Fibroblast of the conjunctiva (primary cell): Measurements from ENCODE around the gene PCDHGC4.

Experiments
- DNase-seq: peaks from one replicate; pipeline ENCODE4 v3.0.0-alpha.2; 2010; ENCODE audit warnings: low read depth

The PCDHGC4 gene

DNA sequence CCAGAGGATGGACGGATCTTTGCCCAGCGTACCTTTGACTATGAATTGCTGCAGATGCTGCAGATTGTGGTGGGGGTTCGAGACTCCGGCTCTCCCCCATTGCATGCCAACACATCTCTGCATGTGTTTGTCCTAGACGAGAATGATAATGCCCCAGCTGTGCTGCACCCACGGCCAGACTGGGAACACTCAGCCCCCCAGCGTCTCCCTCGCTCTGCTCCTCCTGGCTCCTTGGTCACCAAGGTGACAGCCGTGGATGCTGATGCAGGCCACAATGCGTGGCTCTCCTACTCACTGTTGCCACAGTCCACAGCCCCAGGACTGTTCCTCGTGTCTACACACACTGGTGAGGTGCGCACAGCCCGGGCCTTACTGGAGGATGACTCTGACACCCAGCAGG is 5.9 kb downstream of the PCDHGC4 start:
- no peak for DNase-seq

DNA sequence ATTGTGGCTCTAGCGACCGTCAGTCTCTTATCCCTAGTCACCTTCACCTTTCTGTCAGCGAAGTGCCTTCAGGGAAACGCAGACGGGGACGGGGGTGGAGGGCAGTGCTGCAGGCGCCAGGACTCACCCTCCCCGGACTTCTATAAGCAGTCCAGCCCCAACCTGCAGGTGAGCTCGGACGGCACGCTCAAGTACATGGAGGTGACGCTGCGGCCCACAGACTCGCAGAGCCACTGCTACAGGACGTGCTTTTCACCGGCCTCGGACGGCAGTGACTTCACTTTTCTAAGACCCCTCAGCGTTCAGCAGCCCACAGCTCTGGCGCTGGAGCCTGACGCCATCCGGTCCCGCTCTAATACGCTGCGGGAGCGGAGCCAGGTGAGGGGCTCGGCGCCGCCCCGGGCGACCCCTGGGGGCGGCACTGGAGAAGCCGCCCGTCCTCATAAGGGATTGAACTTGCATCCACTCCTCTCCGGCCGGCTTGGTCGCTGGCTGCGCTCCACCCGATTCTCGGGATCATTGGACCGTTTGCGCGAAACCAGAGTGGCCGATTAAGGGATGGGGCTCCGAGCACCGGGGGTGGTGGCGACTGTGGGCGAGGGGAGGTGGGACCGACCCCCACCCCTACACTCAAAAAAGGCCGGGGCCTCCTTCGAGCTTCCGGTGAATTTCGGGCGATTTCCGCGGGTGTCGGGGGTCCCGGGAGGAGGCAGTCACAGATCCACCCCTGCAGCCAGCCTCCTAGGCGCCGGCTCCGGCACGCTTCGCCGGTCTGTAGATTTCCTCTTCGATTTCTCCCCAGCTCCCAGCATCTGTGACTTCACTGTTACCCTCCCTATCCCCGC is 6.7 kb downstream of the PCDHGC4 start:
- no peak for DNase-seq

DNA sequence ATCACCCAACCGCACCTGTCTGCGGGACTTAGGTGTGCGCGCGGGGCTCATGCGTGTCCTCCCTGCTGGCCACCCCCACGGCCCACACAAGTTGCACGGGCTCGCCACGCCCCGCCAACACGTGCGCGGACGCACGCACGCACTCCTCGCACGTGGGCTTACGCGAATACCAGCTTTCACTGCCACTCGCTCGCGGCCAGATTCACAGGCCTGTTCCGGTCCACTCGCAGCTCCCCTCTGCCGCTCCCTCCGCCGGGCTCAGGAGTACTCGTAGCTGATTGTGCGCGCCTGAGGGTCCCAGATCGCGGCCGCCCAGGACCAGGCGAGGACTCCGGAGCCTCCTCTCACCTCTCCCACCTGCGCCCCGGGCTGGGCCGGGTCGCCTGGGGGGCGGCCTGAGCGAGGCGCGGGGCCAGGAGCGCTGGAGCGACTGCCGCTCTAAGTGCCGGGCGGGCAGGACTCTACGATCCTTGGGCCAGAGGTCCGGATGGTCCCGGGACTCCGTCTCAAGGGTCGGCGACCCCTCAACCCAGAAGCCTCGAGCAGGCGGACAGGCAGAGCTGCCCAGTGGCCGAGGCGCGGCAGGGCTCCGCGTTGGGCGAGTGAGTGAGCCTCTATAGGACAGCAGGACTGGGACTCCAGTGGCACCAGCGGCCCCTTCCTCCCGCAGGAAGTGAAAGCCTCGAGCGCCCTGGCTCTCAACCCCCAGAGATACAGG is 7.5 kb downstream of the PCDHGC4 start:
- no peak for DNase-seq

DNA sequence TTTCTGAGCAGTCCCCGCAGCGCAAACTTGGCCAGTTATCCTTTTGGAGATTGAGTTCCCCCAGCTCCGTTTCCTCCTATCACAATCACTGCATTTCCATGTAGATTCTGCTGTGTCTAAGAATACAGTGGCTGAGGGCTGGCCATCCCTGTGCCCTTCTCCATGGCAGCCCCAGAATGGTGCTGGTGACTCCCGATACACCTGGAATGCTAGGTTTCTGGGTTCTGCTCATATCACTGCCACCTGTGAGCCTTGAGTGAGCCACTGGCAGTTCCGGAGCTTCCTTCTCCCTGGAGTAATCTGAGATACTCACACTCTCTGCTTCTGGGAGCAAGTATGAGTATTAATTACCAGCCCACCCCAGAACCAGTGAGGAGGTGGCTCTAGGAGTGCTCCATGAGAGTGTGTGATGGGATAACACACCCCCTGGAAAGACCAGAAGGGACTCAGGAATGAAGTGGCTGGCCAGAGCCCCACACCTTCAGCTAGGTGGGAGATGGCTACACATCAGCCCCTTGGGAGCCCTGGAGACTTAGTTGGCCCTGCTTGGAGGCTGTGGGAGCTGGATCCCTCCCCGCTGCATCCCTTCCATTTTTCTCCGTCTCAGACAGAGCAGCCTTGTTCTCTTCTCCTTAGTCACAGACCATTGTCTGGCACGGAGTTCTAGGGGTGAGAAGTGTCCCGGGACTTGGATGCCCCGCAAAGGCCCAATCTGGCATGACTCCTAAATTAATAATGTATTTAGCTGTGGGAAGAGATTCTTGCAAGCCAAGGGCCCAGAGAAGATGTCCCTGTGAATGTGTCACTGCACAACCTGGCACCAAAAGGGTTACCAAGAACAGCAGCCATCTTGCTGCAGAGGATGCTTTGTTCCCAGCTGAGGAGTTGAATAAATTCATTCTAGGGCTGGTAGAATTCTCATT is 8.9 kb downstream of the PCDHGC4 start:
- DNase-seq: no peak

DNA sequence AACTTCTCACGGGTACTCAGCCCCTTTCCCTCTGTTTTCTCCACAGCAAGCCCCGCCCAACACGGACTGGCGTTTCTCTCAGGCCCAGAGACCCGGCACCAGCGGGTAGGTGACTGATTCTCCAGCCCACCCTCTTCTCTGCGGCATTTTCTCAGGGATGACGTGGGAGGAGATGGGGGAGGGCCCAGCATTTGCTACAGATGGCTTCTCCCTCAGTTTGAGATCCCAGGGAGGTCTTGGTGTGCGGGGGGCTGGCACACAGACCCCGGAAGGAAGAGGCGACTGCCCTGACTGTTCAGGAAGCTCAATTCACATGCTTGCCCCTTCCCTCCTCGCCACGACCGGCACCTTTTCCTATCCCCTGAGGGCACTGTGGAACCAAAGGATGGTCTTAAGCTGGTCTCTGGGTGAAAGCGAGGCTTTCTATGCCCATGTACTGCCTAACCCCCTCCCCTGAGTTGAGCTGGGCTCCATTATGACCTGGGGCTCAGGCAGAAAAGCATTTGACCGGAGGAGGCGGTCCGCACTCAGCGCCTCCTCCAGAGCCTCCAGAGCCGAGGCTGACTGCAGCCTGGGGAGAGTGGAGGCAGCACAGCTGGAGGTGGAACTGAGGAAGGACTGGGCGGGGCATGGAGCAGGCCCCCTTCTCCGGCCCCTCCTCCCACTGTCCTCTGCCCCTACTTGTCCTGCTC is 10.1 kb downstream of the PCDHGC4 start:
- DNase-seq: no peak

DNA sequence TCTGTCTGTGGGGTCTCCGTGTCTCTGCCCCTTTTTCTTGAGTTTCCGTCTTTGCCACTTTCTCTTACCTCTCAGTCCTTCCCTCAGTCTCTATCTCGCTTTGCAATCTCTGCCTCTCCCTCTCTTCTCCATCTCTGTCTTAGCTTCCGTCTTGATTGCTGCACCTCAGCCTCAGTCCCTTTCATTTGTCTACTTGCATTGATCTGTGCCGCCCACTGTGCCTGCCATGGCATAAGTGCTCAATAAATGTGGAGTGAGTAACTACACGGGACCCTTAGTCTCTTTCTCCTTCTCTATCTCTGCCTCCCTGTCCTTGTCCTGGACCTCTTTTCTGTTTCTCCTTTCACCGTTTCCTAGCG is 10.6 kb downstream of the PCDHGC4 start:
- DNase-seq: no peak

DNA sequence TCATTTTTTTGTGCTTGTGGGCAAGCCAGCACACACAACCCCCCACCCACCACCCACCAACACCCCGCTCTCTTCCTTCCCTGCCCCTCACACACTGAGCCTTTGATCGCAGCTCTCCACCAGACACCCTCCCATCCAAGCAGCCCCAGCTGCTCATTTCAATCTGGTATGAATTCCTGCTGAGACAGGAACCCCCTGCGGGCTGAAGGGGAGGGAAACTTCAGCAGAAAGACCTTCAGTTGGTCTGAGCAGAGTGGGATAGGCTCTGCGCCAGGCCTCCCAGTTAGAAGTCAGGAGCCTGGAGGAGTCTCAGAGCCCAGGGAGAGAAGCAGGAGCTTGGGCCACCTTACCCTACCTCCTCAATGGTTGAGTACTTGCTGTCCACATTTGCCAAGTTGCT is 11.2 kb downstream of the PCDHGC4 start:
- no peak for DNase-seq

DNA sequence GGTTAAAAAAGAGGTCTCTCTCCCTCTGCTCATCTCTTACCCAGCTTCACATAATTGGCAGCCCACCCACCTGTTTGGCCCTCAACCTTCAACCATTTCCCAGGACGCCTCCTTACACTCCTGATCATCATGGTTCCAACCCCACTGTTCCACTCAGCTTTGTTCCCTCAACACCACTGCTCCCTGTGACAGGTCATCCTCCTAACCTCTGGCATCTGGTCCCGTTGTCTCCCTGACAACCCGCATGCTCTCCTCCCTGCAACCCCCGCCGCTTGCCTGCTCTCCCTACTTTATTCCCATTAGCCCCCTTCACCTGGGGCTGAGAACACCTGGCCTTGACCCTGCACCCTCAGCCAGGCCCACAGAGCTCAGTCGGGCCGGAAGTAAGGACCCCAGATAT is 16.9 kb downstream of the PCDHGC4 start:
- DNase-seq: no peak

DNA sequence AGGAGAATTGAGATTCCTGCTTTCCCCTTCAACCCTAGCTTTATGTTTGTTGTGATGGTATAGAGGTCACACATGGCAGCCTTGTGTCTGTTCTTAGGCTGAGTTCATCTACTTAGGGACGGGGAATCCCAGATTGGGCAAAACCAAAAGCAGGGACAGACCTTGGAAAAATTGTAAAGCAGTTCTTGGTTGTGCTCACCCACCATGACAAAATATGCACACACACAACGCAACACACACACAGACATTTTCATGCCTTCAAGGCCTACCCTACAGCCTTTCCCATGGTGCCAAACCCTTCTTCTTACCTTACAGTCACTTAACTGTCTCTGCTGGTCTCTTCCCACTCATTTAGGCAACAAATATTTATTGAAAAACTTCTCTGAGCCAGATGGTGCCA is 18.9 kb downstream of the PCDHGC4 start:
- DNase-seq: no peak

DNA sequence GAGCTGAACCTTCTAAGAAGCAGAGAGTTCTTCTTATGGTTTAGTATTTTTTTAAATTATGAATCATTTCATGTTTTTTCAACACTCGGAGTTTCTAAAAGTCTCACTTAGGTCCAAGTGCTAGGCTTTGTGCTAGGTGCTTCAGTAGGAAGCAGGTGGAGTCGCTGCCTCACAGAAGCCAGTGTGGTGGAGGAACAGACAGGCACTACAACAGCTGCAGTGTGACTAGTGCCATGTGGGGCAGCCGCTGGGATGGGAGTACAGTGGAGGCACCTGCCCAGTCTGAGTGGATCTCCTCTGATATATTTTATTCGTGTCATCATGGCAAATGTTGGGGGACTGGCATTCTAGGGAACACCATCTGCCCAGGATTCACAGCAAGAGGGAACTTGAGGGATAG is 19.4 kb downstream of the PCDHGC4 start:
- no peak for DNase-seq

DNA sequence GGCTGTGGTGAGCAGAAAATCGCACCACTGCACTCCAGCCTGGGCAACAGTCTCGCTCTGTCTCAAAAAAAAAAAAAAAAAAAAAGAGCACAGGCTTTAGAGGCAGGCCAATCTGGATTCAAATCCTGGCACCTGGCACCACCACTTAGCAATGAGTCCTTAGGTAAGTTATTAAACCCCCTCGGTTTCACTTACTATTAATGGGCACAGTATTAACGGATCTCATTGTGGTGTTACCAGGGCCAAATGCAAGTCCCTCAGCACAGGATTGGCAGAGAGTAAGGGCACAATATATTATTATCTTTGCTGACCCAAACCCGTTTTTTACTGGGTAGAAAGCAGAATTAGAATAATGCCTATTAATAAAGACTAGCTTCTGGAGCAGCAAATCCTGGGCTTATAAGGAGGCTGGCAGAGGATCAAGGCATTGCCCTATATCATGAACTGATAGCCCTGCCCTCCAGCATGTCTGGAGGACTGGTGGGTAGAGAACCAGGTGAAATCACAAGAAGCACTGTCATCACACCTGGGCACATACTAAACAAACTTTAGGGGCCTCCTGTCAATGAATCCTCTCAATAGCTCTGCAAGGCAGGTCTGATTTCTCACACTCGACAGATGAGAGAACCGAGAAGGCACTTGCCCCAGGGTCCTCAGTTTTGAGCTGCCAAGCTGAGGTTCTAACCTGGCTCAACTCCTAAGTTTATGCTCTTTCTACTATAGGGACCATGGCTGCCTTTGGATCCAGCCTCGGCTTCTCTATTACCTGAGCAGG is 21.7 kb downstream of the PCDHGC4 start:
- DNase-seq: no peak

DNA sequence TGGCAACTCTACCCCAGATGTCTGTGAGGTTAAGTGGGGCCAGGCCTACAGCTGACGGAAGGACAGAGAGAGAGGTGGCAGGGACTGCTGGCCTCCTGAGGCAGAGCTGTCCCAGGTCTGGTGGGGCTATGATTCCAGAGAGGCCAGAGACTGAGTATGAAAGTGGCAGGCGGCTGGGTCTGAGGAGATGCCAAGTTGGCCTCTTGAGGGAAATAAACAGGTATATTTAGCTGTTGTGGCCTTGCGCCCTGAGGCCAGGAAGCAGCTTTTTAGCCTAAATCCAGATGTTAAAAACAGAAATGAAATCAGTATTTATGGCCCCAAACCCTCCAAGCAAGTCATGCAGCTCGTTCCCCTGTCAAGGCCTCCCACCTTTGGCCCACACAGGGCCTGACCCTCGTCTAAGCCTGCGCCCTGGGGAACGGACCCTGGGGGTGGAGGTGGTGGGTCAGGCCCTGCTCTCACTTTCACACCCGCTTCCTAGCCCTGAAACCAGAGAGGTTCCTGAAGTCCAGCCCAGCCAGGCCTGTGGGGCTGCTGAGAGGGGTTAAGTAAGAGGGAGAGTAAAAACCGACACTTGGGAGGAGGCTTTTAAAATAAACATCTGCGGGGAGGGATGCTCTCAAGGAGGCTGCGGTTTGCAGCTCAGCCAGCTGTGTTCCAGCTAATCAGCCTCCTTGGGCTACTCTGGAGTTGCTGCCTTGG is 22.7 kb downstream of the PCDHGC4 start:
- peak; percentile 82 for DNase-seq

DNA sequence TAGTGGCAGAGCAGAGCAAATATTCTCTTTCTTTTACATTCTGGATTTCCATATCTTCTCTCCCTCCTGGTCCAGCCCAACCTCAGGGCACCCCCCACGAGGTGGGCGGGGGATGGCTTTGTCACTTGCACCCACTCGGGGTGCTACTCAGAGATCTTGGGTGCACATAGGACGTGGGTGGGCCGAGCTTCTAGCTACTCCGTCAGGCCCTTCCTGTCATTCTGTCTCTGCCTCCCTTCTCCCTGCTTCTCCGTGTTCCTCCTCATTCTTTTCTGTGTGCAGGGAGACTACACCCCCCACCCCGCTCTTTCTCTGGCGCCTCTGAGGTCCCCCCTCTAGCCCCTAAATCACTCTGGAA is 23.6 kb downstream of the PCDHGC4 start:
- DNase-seq: no peak

DNA sequence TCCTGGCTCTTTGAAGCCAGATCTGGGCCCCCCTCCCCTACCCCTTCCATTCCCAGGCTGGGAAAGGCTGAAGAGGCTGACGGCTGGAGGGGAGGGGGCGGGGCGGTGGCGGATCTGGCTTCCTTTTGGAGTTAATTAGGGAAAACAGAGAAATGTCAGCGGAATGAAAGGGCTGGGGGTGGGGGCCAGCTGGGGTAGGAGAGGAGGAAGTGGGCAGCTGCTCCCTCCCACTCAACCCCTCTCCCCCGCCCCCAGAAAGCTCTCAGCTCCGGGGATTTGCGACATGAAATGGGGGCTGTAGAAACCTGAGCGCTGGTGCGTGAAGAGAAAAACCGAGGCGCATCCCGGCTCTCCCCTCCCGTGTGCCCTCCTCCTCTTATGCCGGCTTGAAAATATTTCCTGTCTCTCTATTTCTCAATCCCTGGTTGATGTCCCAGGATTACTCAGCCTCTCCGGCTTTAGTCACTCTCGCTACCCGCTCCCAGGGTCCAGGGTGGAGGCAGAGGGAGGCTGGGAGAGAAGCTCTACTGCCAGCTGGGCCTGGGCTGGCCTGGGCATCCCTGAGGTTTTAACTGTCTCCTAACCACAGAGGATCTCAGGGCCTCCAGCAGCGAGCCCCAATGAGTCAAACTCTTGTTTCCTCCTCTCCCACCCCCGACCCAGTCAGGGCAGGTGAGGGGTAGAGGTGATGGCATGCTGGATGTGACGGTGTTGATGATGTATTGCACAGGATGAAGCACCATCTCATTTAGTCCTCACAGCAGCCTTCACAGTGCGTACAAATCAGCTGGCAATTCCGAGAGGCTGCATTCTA is 24.2 kb downstream of the PCDHGC4 start:
- DNase-seq: peak; percentile 88

DNA sequence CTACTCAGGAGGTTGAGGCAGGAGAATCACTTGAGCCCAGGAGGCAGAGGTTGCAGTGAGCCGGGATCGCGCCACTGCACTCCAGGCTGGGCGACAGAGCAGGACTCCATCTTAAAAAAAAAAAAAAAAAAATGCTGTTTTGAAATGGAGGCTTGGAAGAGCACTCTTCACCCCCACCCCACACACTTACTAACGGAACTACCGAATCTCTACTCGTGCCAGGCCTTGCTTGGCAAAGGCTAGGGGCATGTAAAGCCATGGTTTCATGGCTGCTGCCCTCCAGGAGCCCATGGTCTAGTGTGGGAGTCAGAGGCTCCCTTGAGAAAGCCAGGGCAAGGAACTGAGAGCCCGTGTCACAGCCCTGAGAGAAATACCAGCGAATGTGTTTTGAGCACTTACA is 25.3 kb downstream of the PCDHGC4 start:
- DNase-seq: no peak

DNA sequence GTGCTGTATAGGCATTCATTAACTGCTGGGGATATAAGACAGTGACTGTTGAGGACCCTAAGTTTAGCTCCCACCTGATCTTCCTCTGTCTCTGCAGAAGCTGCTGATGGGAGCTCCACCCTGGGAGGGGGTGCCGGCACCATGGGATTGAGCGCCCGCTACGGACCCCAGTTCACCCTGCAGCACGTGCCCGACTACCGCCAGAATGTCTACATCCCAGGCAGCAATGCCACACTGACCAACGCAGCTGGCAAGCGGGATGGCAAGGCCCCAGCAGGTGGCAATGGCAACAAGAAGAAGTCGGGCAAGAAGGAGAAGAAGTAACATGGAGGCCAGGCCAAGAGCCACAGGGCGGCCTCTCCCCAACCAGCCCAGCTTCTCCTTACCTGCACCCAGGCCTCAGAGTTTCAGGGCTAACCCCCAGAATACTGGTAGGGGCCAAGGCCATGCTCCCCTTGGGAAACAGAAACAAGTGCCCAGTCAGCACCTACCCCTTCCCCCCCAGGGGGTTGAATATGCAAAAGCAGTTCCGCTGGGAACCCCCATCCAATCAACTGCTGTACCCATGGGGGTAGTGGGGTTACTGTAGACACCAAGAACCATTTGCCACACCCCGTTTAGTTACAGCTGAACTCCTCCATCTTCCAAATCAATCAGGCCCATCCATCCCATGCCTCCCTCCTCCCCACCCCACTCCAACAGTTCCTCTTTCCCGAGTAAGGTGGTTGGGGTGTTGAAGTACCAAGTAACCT is 26.2 kb downstream of the PCDHGC4 start:
- no peak for DNase-seq

DNA sequence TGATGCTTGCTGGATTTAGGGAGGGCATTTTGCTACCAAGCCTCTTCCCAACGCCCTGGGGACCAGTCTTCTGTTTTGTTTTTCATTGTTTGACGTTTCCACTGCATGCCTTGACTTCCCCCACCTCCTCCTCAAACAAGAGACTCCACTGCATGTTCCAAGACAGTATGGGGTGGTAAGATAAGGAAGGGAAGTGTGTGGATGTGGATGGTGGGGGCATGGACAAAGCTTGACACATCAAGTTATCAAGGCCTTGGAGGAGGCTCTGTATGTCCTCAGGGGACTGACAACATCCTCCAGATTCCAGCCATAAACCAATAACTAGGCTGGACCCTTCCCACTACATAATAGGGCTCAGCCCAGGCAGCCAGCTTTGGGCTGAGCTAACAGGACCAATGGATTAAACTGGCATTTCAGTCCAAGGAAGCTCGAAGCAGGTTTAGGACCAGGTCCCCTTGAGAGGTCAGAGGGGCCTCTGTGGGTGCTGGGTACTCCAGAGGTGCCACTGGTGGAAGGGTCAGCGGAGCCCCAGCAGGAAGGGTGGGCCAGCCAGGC is 27.0 kb downstream of the PCDHGC4 start:
- DNase-seq: no peak

DNA sequence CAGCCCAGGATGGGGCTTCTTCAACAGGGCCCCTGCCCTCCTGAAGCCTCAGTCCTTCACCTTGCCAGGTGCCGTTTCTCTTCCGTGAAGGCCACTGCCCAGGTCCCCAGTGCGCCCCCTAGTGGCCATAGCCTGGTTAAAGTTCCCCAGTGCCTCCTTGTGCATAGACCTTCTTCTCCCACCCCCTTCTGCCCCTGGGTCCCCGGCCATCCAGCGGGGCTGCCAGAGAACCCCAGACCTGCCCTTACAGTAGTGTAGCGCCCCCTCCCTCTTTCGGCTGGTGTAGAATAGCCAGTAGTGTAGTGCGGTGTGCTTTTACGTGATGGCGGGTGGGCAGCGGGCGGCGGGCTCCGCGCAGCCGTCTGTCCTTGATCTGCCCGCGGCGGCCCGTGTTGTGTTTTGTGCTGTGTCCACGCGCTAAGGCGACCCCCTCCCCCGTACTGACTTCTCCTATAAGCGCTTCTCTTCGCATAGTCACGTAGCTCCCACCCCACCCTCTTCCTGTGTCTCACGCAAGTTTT is 27.6 kb downstream of the PCDHGC4 start:
- peak; percentile 53 for DNase-seq
